ENCODE results near the gene AHCYL2. TPM values are rescaled to one million over a fixed set of nuclear protein-coding genes. Genes with fewer than 3 reads are reported as not detected.
"Not testable (repeated sequence)": the region's sequence is repeated elsewhere in the genome, so short reads cannot be mapped to it uniquely, and the experiment has no call there.

The AHCYL2 gene
- total RNA-seq, 1 experiment from 2014 or later = 23.2 TPM

GRCh38 chr7:129299889-129300288, 75.1 kb downstream of the AHCYL2 start:
- no peak overlapping the region for H3K18ac ChIP-seq (ENCODE audit: insufficient read length, low read depth, low read length)
- peaks cover 7 to 17% (median 15%) of the 10 kb centered on the region in 3 experiments for H3K36me3 Mint-ChIP-seq (ENCODE audit: insufficient read depth in 1 of 3, low read depth in 3 of 3)
- no peaks in the 10 kb centered on the region for H3K9me3 ChIP-seq (ENCODE audit: control insufficient read depth, low read depth, low read length)
- H2BK20ac ChIP-seq (ENCODE audit: low read depth, low read length, poor library complexity, severe bottlenecking) = no peak overlapping the region
- no peak overlapping the region for H3K27ac ChIP-seq (ENCODE audit: insufficient read length, low read depth, low read length)
- no peaks in the 10 kb centered on the region for H3K79me1 ChIP-seq (ENCODE audit: insufficient read depth, low read depth, low read length, poor library complexity, severe bottlenecking)
- H3K4me2 ChIP-seq (ENCODE audit: insufficient read depth, insufficient read length, low read length) = no peak overlapping the region
- H3K27me3 Mint-ChIP-seq (ENCODE audit: low read depth) = no peaks in the 10 kb centered on the region
- no peak for TF ChIP-seq CTCF (conservative IDR thresholded peaks at IDR 0.05)
- no peak for DNase-seq
- no peak overlapping the region for H3K14ac ChIP-seq (ENCODE audit: insufficient read depth, low read length)
- H3K4ac ChIP-seq (ENCODE audit: low read depth, low read length) = no peak overlapping the region
- 100% methylated on average over 1 of the region's 3 CpGs for WGBS (ENCODE audit: extremely low coverage, insufficient read length, low lambda C conversion rate)
- no peaks in the 10 kb centered on the region for H3K4me1 Mint-ChIP-seq
- no peak overlapping the region for H2AK5ac ChIP-seq (ENCODE audit: insufficient read length, low read length)
- H3T11ph ChIP-seq (ENCODE audit: low read length) = no peak overlapping the region
- H3K27me3 ChIP-seq (ENCODE audit: insufficient read depth, low read length) = no peaks in the 10 kb centered on the region
- H3K4me3 Mint-ChIP-seq = no peak overlapping the region
- H3K9me3 Mint-ChIP-seq = peaks cover 12 to 15% of the 10 kb centered on the region in 2 experiments
- no peak overlapping the region for H2BK5ac ChIP-seq (ENCODE audit: insufficient read length, low read length)
- no peak overlapping the region for H3K23ac ChIP-seq (ENCODE audit: insufficient read length, low read depth, low read length)
- no peak overlapping the region for H4K91ac ChIP-seq (ENCODE audit: insufficient read length, low read depth, low read length)
- H3K23me2 ChIP-seq (ENCODE audit: insufficient read length, low read depth, low read length, poor library complexity, severe bottlenecking) = no peaks in the 10 kb centered on the region
- no peak overlapping the region for H3K27ac Mint-ChIP-seq
- H3K4me1 ChIP-seq (ENCODE audit: insufficient read depth, low read length) = no peaks in the 10 kb centered on the region
- H4K8ac ChIP-seq (replicated peaks; ENCODE audit: insufficient read length, low read depth, low read length) = no peak overlapping the region
- no peak overlapping the region for H2BK120ac ChIP-seq (ENCODE audit: low read depth, low read length, poor library complexity, severe bottlenecking)
- H2BK12ac ChIP-seq (ENCODE audit: insufficient read length, low read depth, low read length) = no peak overlapping the region
- no peak overlapping the region for H2BK15ac ChIP-seq (ENCODE audit: low read depth, low read length)
- H4K20me1 ChIP-seq (ENCODE audit: control insufficient read depth, insufficient read depth, insufficient read length) = no peaks in the 10 kb centered on the region
- no peaks in the 10 kb centered on the region for H3K79me2 ChIP-seq (ENCODE audit: insufficient read depth, low read length)
- no peak overlapping the region for H4K5ac ChIP-seq (ENCODE audit: insufficient read length, low read depth, low read length)
- H2AFZ ChIP-seq (ENCODE audit: low read length) = no peak overlapping the region
- no peak overlapping the region for H3K56ac ChIP-seq (ENCODE audit: insufficient read length, low read depth, low read length)
- no peak overlapping the region for H3K9ac ChIP-seq (ENCODE audit: extremely low read depth, insufficient read length, low read length)

GRCh38 chr7:129300299-129300698, 75.5 kb downstream of the AHCYL2 start:
- H3K9me3 ChIP-seq (ENCODE audit: control insufficient read depth, low read depth, low read length); H3K18ac ChIP-seq (ENCODE audit: insufficient read length, low read depth, low read length); H2BK12ac ChIP-seq (ENCODE audit: insufficient read length, low read depth, low read length); H3T11ph ChIP-seq (ENCODE audit: low read length); H2BK15ac ChIP-seq (ENCODE audit: low read depth, low read length); H4K5ac ChIP-seq (ENCODE audit: insufficient read length, low read depth, low read length); H3K56ac ChIP-seq (ENCODE audit: insufficient read length, low read depth, low read length); H2BK120ac ChIP-seq (ENCODE audit: low read depth, low read length, poor library complexity, severe bottlenecking); H3K4me3 Mint-ChIP-seq; H4K8ac ChIP-seq (replicated peaks; ENCODE audit: insufficient read length, low read depth, low read length); H3K4me2 ChIP-seq (ENCODE audit: insufficient read depth, insufficient read length, low read length); H3K14ac ChIP-seq (ENCODE audit: insufficient read depth, low read length); H3K27me3 ChIP-seq (ENCODE audit: insufficient read depth, low read length); H3K4ac ChIP-seq (ENCODE audit: low read depth, low read length); H3K23ac ChIP-seq (ENCODE audit: insufficient read length, low read depth, low read length); H4K20me1 ChIP-seq (ENCODE audit: control insufficient read depth, insufficient read depth, insufficient read length); H3K27ac Mint-ChIP-seq; DNase-seq; H3K27ac ChIP-seq (ENCODE audit: insufficient read length, low read depth, low read length); H2BK20ac ChIP-seq (ENCODE audit: low read depth, low read length, poor library complexity, severe bottlenecking); H3K4me1 ChIP-seq (ENCODE audit: insufficient read depth, low read length); H3K23me2 ChIP-seq (ENCODE audit: insufficient read length, low read depth, low read length, poor library complexity, severe bottlenecking); H3K79me1 ChIP-seq (ENCODE audit: insufficient read depth, low read depth, low read length, poor library complexity, severe bottlenecking); H2AK5ac ChIP-seq (ENCODE audit: insufficient read length, low read length); H3K79me2 ChIP-seq (ENCODE audit: insufficient read depth, low read length); H3K9ac ChIP-seq (ENCODE audit: extremely low read depth, insufficient read length, low read length); H3K27me3 Mint-ChIP-seq (ENCODE audit: low read depth); H2AFZ ChIP-seq (ENCODE audit: low read length); H2BK5ac ChIP-seq (ENCODE audit: insufficient read length, low read length); H3K4me1 Mint-ChIP-seq; H4K91ac ChIP-seq (ENCODE audit: insufficient read length, low read depth, low read length): not testable (repeated sequence)
- Mint-ChIP-seq H3K9me3 (peaks cover 12 to 15% of the 10 kb centered on the region in 2 experiments), H3K36me3 (ENCODE audit: insufficient read depth in 1 of 3, low read depth in 3 of 3) (peaks cover 7 to 17% (median 15%) of the 10 kb centered on the region in 3 experiments)
- no CpG with 5 or more reads among the region's 1 CpG for WGBS (ENCODE audit: extremely low coverage, insufficient read length, low lambda C conversion rate)

Data from H9 (cell line).